Chondrocyte (in vitro differentiated cells): ENCODE data around the gene QPCT. TPM values are rescaled to one million over a fixed set of nuclear protein-coding genes. Genes with fewer than 3 reads are reported as not detected.
A peak's percentile ranks its signal among the peaks of the same experiment; 100 is the strongest.

Experiments
- DNase-seq: peaks from one replicate; pipeline ENCODE4 v3.0.0; 2021; ENCODE audit warnings: mixed read lengths, low spot score
- H3K27ac Mint-ChIP-seq: one replicate; pipeline ENCODE4 v1.8.0; 2021; ENCODE audit warnings: mild to moderate bottlenecking, moderate library complexity, mixed read lengths; ENCODE audit not compliant: unreplicated experiment
- H3K27me3 Mint-ChIP-seq: 2 replicates; pipeline ENCODE4 v1.8.0; 2021; ENCODE audit warnings: low read depth, mixed read lengths
- H3K36me3 Mint-ChIP-seq: 2 replicates; pipeline ENCODE4 v1.8.0; 2021; ENCODE audit warnings: low read depth, mixed read lengths
- H3K4me1 Mint-ChIP-seq: 2 replicates; pipeline ENCODE4 v1.8.0; 2021; ENCODE audit warnings: low read depth, mild to moderate bottlenecking, mixed read lengths
- H3K4me3 Mint-ChIP-seq: one replicate; pipeline ENCODE4 v1.8.0; 2021; ENCODE audit warnings: mild to moderate bottlenecking, moderate library complexity, mixed read lengths; ENCODE audit not compliant: unreplicated experiment
- H3K9me3 Mint-ChIP-seq: 2 replicates; pipeline ENCODE4 v1.8.0; 2021; ENCODE audit warnings: low read depth, mixed read lengths
- total RNA-seq: library from RNA; stranded (reverse); gene quantifications from 3 replicates; pipeline ENCODE4 v1.2.1, GENCODE V29; 2021
- TF ChIP-seq, protein P1 (sequence below): fragments of 200-600 bp; sonication (generic); IDR thresholded peaks from 2 replicates; pipeline ENCODE4 v1.5.0; 2021; ENCODE audit warnings: antibody characterized with exemption, mild to moderate bottlenecking, moderate library complexity

The QPCT gene
- total RNA-seq, 1 donor from 2014 or later = 0.67 TPM

- TF ChIP-seq, protein P1, sequence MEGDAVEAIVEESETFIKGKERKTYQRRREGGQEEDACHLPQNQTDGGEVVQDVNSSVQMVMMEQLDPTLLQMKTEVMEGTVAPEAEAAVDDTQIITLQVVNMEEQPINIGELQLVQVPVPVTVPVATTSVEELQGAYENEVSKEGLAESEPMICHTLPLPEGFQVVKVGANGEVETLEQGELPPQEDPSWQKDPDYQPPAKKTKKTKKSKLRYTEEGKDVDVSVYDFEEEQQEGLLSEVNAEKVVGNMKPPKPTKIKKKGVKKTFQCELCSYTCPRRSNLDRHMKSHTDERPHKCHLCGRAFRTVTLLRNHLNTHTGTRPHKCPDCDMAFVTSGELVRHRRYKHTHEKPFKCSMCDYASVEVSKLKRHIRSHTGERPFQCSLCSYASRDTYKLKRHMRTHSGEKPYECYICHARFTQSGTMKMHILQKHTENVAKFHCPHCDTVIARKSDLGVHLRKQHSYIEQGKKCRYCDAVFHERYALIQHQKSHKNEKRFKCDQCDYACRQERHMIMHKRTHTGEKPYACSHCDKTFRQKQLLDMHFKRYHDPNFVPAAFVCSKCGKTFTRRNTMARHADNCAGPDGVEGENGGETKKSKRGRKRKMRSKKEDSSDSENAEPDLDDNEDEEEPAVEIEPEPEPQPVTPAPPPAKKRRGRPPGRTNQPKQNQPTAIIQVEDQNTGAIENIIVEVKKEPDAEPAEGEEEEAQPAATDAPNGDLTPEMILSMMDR = no peak
- Mint-ChIP-seq H3K4me3 (no peak overlapping the region), H3K36me3 (no peaks in the 10 kb centered on the region), H3K9me3 (no peaks in the 10 kb centered on the region), H3K4me1 (peaks cover 4% of the 10 kb centered on the region), H3K27ac (no peak overlapping the region), H3K27me3 (no peaks in the 10 kb centered on the region)
- no peak for DNase-seq
Observed at GRCh38 chr2:37338933-37339332, 5.5 kb upstream of the QPCT start.

DNA sequence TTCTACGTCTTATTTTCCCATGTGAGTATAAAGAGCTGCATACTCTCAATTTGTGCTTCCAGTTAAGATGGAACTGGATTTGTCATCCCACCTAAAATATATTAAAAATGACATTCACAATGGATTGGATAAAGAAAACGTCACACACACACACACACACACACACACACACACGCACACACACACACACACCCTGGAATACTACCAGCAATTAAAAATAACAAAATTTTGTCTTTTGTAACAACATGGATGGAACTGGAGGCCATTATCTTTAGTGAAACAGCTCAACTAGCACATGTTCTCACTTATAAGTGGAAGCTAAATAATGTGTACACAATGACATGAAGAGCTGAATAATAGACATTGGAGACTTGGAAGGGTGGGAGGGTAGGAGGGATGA is 3.8 kb upstream of the QPCT start:
- no peak for DNase-seq
- no peaks in the 10 kb centered on the region for H3K27me3 Mint-ChIP-seq
- H3K4me3 Mint-ChIP-seq = no peak overlapping the region
- no peaks in the 10 kb centered on the region for H3K9me3 Mint-ChIP-seq
- H3K27ac Mint-ChIP-seq = no peak overlapping the region
- H3K36me3 Mint-ChIP-seq = no peaks in the 10 kb centered on the region
- TF ChIP-seq, protein P1 = no peak
- H3K4me1 Mint-ChIP-seq = peaks cover 4% of the 10 kb centered on the region

GRCh38 chr2:37342591-37343220 is 1.7 kb upstream of the QPCT start:
- Mint-ChIP-seq H3K27me3 (no peaks in the 10 kb centered on the region), H3K4me1 (peaks cover 4% of the 10 kb centered on the region), H3K4me3 (no peak overlapping the region), H3K36me3 (no peaks in the 10 kb centered on the region), H3K9me3 (no peaks in the 10 kb centered on the region), H3K27ac (no peak overlapping the region)
- TF ChIP-seq, protein P1 = no peak
- DNase-seq = no peak

DNA sequence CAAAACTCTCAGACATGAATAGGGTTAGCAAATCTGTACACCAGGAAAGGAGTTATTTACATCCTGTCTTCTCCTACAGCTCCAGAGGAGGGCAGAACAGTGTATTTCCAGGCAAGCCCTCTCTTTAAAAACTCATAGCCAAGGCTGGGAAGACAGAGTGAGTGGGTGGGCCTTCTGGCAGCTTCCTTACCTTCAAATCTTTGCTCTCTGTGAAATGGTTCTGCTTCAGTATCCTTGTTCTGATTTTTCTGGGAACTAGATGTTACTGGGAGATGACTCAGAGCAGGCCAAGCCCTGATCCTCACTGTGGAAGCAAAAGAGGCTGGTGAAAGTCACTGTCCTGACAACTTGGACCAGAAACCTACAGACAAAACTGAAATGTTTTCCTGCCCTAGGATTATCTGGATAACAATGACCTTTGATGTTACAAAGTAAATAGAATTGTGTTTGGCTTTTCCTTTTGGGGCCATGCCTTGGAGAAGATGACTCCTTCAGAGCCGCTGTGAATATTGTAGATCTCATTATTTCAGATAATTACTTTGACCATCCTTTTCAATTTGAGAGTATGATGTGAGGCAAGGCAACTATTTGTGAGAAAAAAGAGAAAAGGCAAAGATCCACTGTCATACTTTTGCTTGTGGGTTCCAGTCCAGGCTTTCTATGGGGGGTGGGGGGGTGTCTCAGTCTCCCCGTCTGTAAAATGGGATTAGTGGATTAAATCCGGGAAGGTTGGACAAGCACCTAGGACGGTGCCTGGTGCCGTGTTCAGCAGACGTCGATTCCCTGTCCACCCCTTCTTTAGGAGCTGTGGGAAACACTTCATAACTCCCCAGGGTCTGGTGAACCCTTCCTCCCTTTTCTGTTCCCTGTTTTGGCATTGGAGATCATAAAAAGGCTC is 644 bp upstream of the QPCT start:
- H3K27me3 Mint-ChIP-seq = no peaks in the 10 kb centered on the region
- H3K4me3 Mint-ChIP-seq = no peak overlapping the region
- H3K4me1 Mint-ChIP-seq = peaks cover 4% of the 10 kb centered on the region
- H3K9me3 Mint-ChIP-seq = no peaks in the 10 kb centered on the region
- no peaks in the 10 kb centered on the region for H3K36me3 Mint-ChIP-seq
- no peak overlapping the region for H3K27ac Mint-ChIP-seq
- TF ChIP-seq, protein P1 = peak; percentile 61
- DNase-seq = no peak

DNA sequence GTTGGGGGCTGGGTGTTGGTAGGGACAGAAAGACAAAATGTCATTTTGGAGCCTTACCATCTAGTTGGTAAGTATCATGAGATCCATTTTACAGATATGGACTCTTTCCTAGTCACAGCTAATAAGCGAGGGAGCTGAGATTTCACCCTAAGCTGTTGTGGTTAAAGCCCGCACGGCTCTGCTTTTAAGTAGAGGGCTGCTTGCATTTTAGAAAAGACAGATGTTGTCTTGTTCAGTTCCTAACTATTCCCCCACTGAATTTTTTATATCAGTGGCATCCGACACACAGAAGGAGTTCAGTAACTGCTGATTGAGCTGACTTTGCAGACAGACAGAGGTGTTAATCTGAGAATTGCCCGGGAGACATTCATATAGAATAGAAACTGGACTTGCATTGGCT is 3.7 kb downstream of the QPCT start:
- TF ChIP-seq, protein P1 = no peak
- Mint-ChIP-seq H3K4me3 (no peak overlapping the region), H3K27me3 (no peaks in the 10 kb centered on the region), H3K36me3 (no peaks in the 10 kb centered on the region), H3K27ac (no peak overlapping the region), H3K4me1 (peaks cover 4% of the 10 kb centered on the region), H3K9me3 (no peaks in the 10 kb centered on the region)
- DNase-seq = no peak
